ENCODE results near the gene FAM81A. TPM values are rescaled to one million over a fixed set of nuclear protein-coding genes. Genes with fewer than 3 reads are reported as not detected.
"Not testable (repeated sequence)": the region's sequence is repeated elsewhere in the genome, so short reads cannot be mapped to it uniquely, and the experiment has no call there.

The FAM81A gene
- polyA plus RNA-seq, 10 donors, result 0.74 to 2.1 (median 1.1) TPM

GRCh38 chr15:59484399-59484798 lies 46.4 kb downstream of the FAM81A start:
- no peak for DNase-seq

- DNase-seq, result no peak
Measured at GRCh38 chr15:59485036-59485435, 47.0 kb downstream of the FAM81A start.

- not testable (repeated sequence) for DNase-seq
Measured at GRCh38 chr15:59489485-59489884, 51.5 kb downstream of the FAM81A start.

GRCh38 chr15:59491062-59491461 lies 53.1 kb downstream of the FAM81A start:
- DNase-seq, result no peak

DNA sequence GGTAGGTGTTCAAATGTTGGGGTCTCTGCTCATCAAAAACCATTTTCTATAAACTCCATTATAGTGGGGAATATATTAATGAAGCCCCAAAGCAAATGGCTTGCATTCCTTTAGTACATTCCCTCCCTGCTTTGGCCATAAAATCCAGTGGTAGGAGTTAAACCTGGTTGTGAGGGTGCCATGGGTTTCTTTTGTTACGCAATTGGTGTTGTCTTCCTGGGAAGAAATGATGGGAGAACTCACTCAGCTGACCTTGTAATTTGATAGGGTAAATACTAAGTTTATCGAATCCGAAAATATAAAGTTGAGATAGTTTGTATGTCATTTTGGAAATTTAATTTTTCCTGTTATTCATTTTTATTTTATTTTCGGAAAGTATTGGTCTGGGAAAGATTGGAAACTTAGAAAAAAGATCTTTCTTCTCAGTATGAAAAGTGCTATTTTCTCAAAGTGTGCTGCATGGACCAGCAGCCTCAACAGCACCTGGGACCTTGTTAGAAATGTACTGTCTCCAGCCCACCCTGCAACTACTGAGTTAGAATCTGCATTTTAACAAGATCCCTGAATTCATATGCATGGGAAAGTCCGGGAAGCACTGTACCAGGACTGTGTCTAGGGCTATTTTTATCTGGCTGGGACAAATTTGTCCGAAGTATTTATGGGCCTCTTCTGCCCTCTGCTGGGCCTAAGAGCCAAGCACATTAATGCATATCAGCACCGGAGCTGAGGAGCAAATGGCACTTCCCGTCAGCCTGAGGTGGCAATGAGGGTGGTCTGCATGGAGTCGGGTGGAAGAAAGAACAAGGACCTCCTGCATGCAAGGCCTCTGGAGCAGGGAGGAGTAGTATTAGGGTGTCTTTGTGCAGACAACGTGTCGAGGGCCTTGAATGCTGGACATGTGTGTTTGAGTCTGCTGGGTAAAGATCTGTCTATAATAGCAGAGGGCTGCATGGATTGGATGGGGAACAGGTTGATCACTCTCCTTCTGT lies 54.7 kb downstream of the FAM81A start:
- peak; percentile 70 to 86 (median 82) for DNase-seq

DNA sequence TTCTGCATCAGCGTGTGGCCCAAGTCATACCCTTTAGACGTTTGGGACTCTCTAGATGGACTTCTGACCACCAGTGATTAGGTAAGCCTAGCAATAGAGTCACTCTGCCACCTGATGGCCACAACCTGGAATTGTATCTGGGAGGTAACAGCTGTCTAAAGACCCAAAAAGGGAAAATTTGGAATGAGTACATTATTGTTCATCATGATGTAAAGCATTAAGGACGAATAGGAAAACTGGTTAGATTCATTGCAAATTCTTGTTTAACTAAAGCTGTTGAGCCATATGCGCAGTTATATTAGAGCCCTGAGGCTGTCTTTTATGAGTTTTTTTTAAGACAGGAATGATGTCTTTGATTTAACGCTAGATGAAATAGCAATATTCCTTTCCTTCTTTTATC lies 63.6 kb downstream of the FAM81A start:
- DNase-seq, result peak in 2 of 3 donors; percentile 14 to 19

DNA sequence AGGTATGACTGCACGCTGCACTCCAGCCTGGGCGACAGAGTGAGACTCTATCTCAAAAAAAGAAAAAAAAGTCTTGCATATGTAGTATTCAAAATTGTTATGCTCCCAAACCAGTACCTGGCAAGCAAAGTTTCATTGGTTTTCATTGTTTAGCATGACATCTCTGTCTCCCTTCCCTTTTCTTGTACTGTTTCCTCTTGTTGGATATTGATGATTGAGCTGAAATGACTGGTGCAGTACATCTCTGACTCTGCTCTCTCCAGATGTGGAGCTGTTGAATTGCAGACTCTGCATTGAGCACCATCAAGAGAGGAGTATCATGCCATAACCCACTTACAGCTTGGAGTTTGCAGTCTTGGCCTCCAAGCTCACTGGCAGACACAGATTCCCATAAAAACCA lies 77.2 kb downstream of the FAM81A start:
- DNase-seq, result no peak

DNA sequence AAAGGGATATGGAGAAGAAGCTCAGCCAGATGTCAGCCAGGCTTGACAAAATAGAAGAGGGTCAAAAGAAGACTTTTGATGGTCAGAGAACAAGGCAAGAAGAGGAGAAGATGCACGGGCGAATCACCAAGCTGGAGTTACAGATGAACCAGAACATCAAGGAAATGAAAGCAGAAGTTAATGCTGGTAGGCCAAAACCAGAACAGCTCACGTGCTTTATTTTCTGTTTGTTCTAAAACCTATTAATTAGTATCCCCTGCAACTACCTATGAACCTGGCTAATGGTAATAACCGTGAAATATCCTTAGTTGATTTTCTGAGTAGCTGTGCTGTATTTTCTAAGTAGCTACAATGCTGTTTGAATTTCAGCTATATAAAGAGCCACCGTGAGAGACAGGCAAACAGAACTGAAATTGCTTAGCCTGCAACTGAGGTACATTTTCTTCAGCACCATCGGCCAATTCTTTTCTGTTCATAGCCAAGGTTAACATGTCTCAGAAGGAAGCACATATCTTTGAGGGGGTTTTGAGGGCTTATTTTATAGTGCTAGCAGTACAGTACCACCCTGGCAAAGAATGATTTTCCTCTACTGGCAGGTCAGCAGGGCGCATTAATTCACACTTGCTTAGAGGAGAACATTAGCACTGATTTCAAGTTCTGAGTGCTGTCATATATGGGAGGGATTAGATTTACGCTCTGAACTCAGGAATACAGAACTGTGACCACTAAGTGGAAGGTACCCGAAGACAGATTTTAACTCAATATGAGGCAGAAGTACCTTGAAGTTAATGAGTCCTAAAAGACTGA lies 78.9 kb downstream of the FAM81A start:
- peak in 1 of 3 donors; percentile 5 for DNase-seq

- no peak for DNase-seq
Measured at GRCh38 chr15:59519329-59519728, 81.3 kb downstream of the FAM81A start.

- no peak for DNase-seq
Measured at GRCh38 chr15:59521443-59521842, 83.5 kb downstream of the FAM81A start.

DNA sequence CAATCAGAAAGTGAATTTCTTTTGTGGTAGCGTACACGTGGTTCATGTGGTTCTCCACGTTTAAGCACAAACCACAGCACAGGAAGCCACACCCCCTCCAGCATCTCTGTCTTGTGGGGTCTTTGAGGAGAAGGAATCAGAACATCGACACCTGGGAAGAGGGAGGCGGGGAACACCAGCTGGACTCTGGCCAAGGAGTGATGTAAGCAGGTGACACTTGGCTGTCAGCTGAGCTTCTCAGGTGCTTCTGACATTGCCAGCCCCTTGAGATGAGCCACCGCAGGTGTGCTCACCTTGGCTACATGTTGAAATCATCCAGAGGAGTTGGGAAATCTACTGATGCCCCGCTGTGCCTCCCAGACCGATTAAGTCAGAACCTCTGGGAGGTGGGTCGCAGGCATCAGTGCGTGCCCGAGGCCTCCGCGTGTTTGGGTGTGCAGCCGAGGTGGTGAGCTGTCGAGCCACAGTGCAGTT lies 85.0 kb downstream of the FAM81A start:
- DNase-seq, result no peak

DNA sequence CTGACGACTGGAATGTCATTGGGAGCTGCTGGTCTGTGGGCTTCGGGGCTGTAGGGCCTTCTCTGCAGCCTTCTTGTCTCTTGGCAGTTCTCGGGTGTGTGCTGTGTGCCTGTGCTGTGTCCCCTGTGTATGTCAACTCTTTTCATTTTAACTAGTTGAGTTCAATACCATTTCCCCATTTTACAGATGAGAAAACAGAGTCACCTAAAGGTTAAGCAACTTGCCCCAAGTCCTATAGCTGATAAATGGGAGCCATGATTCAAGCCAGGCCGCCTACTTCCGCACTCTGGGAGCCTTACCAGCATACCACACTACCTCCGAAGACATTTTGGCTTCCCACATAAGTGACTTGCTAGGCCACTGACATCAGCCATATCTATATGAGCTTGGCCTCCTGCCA lies 85.7 kb downstream of the FAM81A start:
- DNase-seq, result no peak

DNA sequence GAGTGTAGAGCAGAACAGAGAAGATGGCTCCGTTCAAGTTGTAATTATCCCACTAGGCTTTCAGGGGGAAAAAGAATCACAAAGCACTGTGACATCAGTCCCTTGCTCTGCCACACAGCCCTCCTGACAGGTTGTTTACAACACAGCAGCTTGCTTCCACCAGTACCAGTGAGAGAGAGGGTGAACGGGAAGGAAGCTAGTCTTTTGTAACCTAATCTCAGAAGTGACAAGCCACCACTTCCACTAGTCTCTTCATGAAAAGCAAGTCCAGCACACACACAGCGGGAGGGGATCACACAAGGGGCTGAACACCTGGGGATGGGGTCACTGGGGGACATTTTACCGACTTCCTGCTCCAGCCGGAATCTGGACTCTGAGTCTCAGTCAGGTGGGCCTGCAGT lies 86.3 kb downstream of the FAM81A start:
- peak in 1 of 3 donors; percentile 19 for DNase-seq

GRCh38 chr15:59526466-59526865 lies 88.5 kb downstream of the FAM81A start:
- DNase-seq, result not testable (repeated sequence)

- no peak for DNase-seq
Measured at GRCh38 chr15:59528429-59528828, 90.4 kb downstream of the FAM81A start.

- peak; percentile 79 to 82 (median 80) for DNase-seq
Measured at GRCh38 chr15:59528961-59529402, 91.0 kb downstream of the FAM81A start.

DNA sequence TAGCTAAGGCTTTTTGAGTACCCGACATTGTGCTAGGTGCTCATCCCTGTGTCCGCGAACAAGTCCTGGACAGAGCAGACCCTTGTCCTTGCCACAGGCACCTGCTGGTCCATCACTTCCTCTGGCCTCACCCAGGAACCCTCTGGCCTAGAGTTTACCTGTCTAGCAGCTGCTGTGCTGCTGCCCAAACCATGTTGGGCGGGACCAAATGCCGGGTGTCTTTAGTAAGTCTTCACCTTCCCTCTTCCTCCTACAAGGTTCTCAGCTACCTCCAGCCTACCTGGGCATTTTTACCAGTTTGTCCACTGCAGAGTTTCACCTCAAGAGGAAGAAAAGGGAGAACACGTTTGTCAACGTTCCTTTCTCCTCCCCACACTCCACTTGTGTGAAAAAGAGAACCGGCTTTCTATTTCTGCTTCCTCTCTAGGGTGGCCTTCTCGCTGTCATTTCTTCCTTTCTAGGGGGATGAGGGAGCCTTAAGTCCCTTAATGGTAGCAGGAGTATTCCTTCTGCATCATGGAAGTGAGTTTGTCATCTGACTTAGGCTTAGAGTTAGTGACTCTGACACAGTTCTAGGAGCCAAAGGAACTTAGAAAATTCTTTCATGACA lies 93.2 kb downstream of the FAM81A start:
- DNase-seq, result no peak

- peak; percentile 9 to 53 (median 24) for DNase-seq
Measured at GRCh38 chr15:59532770-59533379, 94.9 kb downstream of the FAM81A start.

GRCh38 chr15:59536553-59536952 lies 98.6 kb downstream of the FAM81A start:
- DNase-seq, result no peak

GRCh38 chr15:59537403-59537802 lies 99.4 kb downstream of the FAM81A start:
- DNase-seq, result no peak

- no peak for DNase-seq
Measured at GRCh38 chr15:59538494-59538893, 100.5 kb downstream of the FAM81A start.
